Stomach smooth muscle (tissue), 2 donors: ENCODE measurements around the gene DBNDD2.

Experiments
- H3K27ac ChIP-seq: one replicate; pipeline ENCODE4 v1.7.0; 2013; ENCODE audit warnings: mild to moderate bottlenecking, low read length, inconsistent platforms
- H3K27me3 ChIP-seq, 2 donors: one replicate each; pipeline ENCODE4 v1.7.0; 2013; ENCODE audit warnings: low read length in 2 of 2; ENCODE audit not compliant: insufficient read depth in 2 of 2, control insufficient read depth in 1 of 2
- H3K36me3 ChIP-seq, 2 donors: one replicate each; pipeline ENCODE4 v1.7.0; 2013; ENCODE audit warnings: low read length in 2 of 2; ENCODE audit not compliant: control insufficient read depth in 2 of 2, insufficient read depth in 2 of 2
- H3K4me1 ChIP-seq: one replicate; pipeline ENCODE4 v1.7.0; 2013; ENCODE audit warnings: low read length; ENCODE audit not compliant: control insufficient read depth, insufficient read depth
- H3K4me3 ChIP-seq, 2 donors: one replicate each; pipeline ENCODE4 v1.7.0; 2013; ENCODE audit warnings: low read length in 2 of 2
- H3K9ac ChIP-seq, 2 donors: one replicate each; pipeline ENCODE4 v1.7.0; 2013; ENCODE audit warnings: low read length in 2 of 2, mild to moderate bottlenecking in 1 of 2
- H3K9me3 ChIP-seq, 2 donors: one replicate each; pipeline ENCODE4 v1.7.0; 2013; ENCODE audit warnings: low read length in 2 of 2; ENCODE audit not compliant: control insufficient read depth in 2 of 2
- donor health status: healthy.
- donor health status: Pancreatic carcinoma.

The DBNDD2 gene

GRCh38 chr20:45452772-45453691 lies 44.9 kb downstream of the DBNDD2 start:
- Histone ChIP-seq H3K36me3 (no peaks in the 10 kb centered on the region), H3K9ac (no peak overlapping the region), H3K27ac (no peak overlapping the region), H3K4me3 (no peak overlapping the region), H3K4me1 (peaks cover 25% of the 10 kb centered on the region), H3K9me3 (no peaks in the 10 kb centered on the region), H3K27me3 (no peaks in the 10 kb centered on the region)

GRCh38 chr20:45456632-45457031 lies 48.5 kb downstream of the DBNDD2 start:
- no peaks in the 10 kb centered on the region for H3K36me3 ChIP-seq
- no peak overlapping the region for H3K27ac ChIP-seq
- no peaks in the 10 kb centered on the region for H3K27me3 ChIP-seq
- H3K4me1 ChIP-seq: peaks cover 4% of the 10 kb centered on the region
- H3K9me3 ChIP-seq: no peaks in the 10 kb centered on the region
- H3K4me3 ChIP-seq: no peak overlapping the region
- H3K9ac ChIP-seq: no peak overlapping the region

DNA sequence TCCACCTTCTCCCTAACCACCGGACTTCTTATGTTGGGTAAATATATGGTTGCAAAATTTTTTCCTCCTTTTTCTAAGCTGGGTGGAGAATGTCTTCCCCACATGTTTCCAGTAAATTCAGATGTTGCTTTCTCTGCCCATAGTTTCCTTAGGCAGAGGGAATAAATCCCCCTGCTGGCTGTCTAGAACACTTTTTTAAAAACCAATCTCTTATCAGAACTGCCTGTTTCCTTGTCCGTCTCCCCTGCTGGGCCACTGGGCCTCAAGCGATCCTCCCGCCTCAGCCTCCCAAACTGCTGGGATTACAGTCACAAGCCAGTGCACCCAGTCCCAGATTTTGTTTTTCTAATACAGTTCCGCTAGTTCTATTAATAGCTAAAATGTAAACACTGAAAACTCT lies 51.5 kb downstream of the DBNDD2 start:
- H3K4me3 ChIP-seq: no peak overlapping the region
- no peaks in the 10 kb centered on the region for H3K36me3 ChIP-seq
- peaks cover 4% of the 10 kb centered on the region for H3K4me1 ChIP-seq
- no peaks in the 10 kb centered on the region for H3K9me3 ChIP-seq
- no peak overlapping the region for H3K9ac ChIP-seq
- no peak overlapping the region for H3K27ac ChIP-seq
- H3K27me3 ChIP-seq: peaks cover 0 to 2% of the 10 kb centered on the region in 2 donors
